DND-41 (cell line): ENCODE data around the gene ACADVL.

Experiments used
- EZH2 ChIP-seq: IDR thresholded peaks from 3 replicates; pipeline ENCODE4 v1.6.1; 2012; ENCODE audit warnings: borderline replicate concordance, low read depth, mild to moderate bottlenecking, moderate library complexity, low read length, inconsistent platforms; ENCODE audit not compliant: severe bottlenecking
- TF ChIP-seq, protein P1 (sequence below): IDR thresholded peaks from 2 replicates; pipeline ENCODE4 v1.5.1; 2012; ENCODE audit warnings: borderline replicate concordance, low read length, moderate library complexity, mild to moderate bottlenecking; ENCODE audit not compliant: poor library complexity, severe bottlenecking; ENCODE audit errors: extremely low read depth

DNA sequence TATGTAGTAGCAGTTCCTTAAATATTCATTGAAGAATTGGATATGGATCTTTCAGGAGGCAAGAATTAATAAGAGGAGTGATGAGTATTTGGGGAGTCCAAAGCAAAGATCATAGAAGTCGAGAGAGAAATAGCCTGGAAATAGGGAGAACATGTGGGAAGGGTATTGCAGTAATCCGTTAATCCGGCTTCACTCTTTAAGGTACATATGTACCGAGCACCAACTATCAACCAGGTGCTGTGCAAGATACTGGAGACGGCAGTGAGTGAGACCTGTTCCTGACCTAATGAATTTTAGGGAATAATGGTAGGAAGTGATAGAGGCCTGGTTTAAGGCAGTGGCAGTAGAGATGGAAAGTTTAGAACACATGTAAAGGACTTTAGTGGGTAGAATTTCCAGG lies 33.3 kb downstream of the ACADVL start:
- TF ChIP-seq, protein P1, sequence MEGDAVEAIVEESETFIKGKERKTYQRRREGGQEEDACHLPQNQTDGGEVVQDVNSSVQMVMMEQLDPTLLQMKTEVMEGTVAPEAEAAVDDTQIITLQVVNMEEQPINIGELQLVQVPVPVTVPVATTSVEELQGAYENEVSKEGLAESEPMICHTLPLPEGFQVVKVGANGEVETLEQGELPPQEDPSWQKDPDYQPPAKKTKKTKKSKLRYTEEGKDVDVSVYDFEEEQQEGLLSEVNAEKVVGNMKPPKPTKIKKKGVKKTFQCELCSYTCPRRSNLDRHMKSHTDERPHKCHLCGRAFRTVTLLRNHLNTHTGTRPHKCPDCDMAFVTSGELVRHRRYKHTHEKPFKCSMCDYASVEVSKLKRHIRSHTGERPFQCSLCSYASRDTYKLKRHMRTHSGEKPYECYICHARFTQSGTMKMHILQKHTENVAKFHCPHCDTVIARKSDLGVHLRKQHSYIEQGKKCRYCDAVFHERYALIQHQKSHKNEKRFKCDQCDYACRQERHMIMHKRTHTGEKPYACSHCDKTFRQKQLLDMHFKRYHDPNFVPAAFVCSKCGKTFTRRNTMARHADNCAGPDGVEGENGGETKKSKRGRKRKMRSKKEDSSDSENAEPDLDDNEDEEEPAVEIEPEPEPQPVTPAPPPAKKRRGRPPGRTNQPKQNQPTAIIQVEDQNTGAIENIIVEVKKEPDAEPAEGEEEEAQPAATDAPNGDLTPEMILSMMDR: no peak
- no peak for TF ChIP-seq EZH2
